CD4-positive, alpha-beta T cell (primary cell): ENCODE results near the gene TMEM132A. TPM values are rescaled to one million over a fixed set of nuclear protein-coding genes. Genes with fewer than 3 reads are reported as not detected.

ENCODE experiments used
- ATAC-seq: fragments of 200-7000 bp; cut with Tn5 transposase; one replicate; pipeline ENCODE4 v1.10.0; 2022; ENCODE audit warnings: mild to moderate bottlenecking; ENCODE audit not compliant: poor library complexity
- CTCF ChIA-PET: fragments of 350-600 bp; sonication (Branson Sonifier 250); formaldehyde crosslinking; loops from one replicate; lab custom pipeline; 2021; ENCODE audit warnings: antibody characterized with exemption, inconsistent platforms; lab: Charles Lee
- POLR2A ChIA-PET: fragments of 350-600 bp; sonication (Branson Sonifier 250); formaldehyde crosslinking; loops from one replicate; lab custom pipeline; 2021; ENCODE audit warnings: antibody characterized with exemption, inconsistent platforms; lab: Charles Lee
- DNase-seq, 14 experiments: peaks; one replicate each; pipeline ENCODE4 v3.0.0-alpha.2; 2013 to 2020; ENCODE audit warnings: mixed read lengths in 2 of 14
- H3K27ac ChIP-seq, 2 donors: one replicate each; pipeline versions ENCODE4 v1.5.1 to v1.7.0; 2013; ENCODE audit warnings: low read length in 2 of 2, low read depth in 1 of 2, mild to moderate bottlenecking in 1 of 2
- H3K27me3 ChIP-seq, 2 experiments: 1 replicate in 1 of 2; 2 replicates in 1 of 2; pipeline versions ENCODE4 v1.6.1 to v1.7.0; 2013; ENCODE audit warnings: low read length in 2 of 2, control low read depth in 1 of 2, mild to moderate bottlenecking in 1 of 2, moderate library complexity in 1 of 2; ENCODE audit not compliant: insufficient read depth in 2 of 2, control insufficient read depth in 1 of 2
- H3K36me3 ChIP-seq: one replicate; pipeline ENCODE4 v1.6.1; 2013; ENCODE audit warnings: low read length, control low read depth; ENCODE audit not compliant: insufficient read depth
- H3K4me1 ChIP-seq: one replicate; pipeline ENCODE4 v1.6.1; 2013; ENCODE audit warnings: low read length, control low read depth; ENCODE audit not compliant: insufficient read depth
- H3K4me3 ChIP-seq: one replicate; pipeline ENCODE4 v1.5.1; 2013; ENCODE audit warnings: mild to moderate bottlenecking, low read length, moderate library complexity
- H3K9me3 ChIP-seq, 2 experiments: 1 replicate in 1 of 2; 2 replicates in 1 of 2; pipeline versions ENCODE4 v1.6.1 to v1.7.0; 2013; ENCODE audit warnings: low read length in 2 of 2, mild to moderate bottlenecking in 2 of 2, control low read depth in 1 of 2, moderate library complexity in 1 of 2; ENCODE audit not compliant: control insufficient read depth in 1 of 2, insufficient read depth in 1 of 2
- H3K27ac Mint-ChIP-seq: one replicate; pipeline ENCODE4 v1.8.0; 2020; ENCODE audit warnings: mixed read lengths
- H3K27me3 Mint-ChIP-seq: one replicate; pipeline ENCODE4 v1.8.0; 2021; ENCODE audit warnings: mixed read lengths
- H3K36me3 Mint-ChIP-seq: one replicate; pipeline ENCODE4 v1.8.0; 2021; ENCODE audit warnings: low read depth, mixed read lengths
- H3K4me1 Mint-ChIP-seq: one replicate; pipeline ENCODE4 v1.8.0; 2021; ENCODE audit warnings: low read depth, mixed read lengths
- H3K4me3 Mint-ChIP-seq: one replicate; pipeline ENCODE4 v1.8.0; 2020; ENCODE audit warnings: mild to moderate bottlenecking, mixed read lengths
- H3K9me3 Mint-ChIP-seq: one replicate; pipeline ENCODE4 v1.8.0; 2020; ENCODE audit warnings: mixed read lengths
- CTCF ChIP-seq: fragments of 200-600 bp; IDR thresholded peaks from one replicate; pipeline ENCODE4 v1.8.0; 2022; ENCODE audit warnings: antibody characterized with exemption, mild to moderate bottlenecking
- intact Hi-C, 2 experiments: fragments of 100-400 bp; cut with DNase I in 1 of 2; cut with micrococcal nuclease in 1 of 2; formaldehyde crosslinking; loops; one replicate each; pipeline versions ENCODE4 v1.15.1 to v1.9.0; 2023 to 2025; cut with DNase I, micrococcal nuclease
- total RNA-seq, 174 experiments: library from RNA in 2 of 174; stranded (reverse) in 2 of 174; gene quantifications; one replicate each; pipeline ENCODE4 v1.2.3 and lab custom pipeline; 2021 to 2026

The TMEM132A gene
- total RNA-seq, 2 experiments from 2014 or later, result not detected

DNA sequence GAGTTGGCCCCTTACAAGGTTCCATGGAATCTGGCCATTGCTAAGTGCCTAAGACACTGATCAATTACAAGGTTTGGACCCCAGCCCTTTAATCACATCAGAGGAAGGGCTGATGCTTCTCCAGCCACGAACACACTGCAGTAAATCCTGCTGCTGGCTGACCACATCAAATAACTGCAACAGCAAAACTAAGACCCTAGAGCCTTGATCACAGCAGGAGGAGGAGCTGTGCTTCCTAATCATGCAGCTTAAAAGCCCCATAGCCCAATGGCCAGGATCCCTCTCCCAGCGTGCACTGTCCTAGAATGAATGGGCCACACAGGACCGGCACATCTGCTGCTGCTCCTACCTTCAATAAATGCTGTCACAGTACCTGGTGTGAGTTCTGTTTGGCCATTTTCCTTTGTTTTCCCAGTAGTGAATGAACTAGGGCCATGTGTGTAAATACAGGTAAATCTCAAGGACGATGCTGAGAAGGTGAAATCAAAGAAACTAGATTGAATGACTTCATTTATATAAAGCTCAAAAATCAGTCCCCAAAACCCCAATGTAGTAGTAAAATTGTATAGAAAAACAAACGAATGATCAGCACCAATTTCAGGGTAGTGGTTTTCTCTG, 44.2 kb upstream of the TMEM132A start:
- H3K27ac Mint-ChIP-seq, result no peak overlapping the region
- H3K27me3 Mint-ChIP-seq, result no peaks in the 10 kb centered on the region
- Histone ChIP-seq H3K36me3 (peaks cover 30% of the 10 kb centered on the region), H3K4me1 (no peaks in the 10 kb centered on the region), H3K4me3 (no peak overlapping the region), H3K9me3 (no peaks in the 10 kb centered on the region), H3K27ac (no peak overlapping the region), H3K27me3 (no peaks in the 10 kb centered on the region)
- H3K9me3 Mint-ChIP-seq, result no peaks in the 10 kb centered on the region
- H3K36me3 Mint-ChIP-seq, result peaks cover 76% of the 10 kb centered on the region
- H3K4me1 Mint-ChIP-seq, result no peaks in the 10 kb centered on the region
- no peak overlapping the region for H3K4me3 Mint-ChIP-seq
- ChIA-PET POLR2A (no interaction called here), CTCF (no interaction called here)
- TF ChIP-seq CTCF, result no peak
- intact Hi-C loops, result no loop called here
- no peak for DNase-seq
- no peak for ATAC-seq

DNA sequence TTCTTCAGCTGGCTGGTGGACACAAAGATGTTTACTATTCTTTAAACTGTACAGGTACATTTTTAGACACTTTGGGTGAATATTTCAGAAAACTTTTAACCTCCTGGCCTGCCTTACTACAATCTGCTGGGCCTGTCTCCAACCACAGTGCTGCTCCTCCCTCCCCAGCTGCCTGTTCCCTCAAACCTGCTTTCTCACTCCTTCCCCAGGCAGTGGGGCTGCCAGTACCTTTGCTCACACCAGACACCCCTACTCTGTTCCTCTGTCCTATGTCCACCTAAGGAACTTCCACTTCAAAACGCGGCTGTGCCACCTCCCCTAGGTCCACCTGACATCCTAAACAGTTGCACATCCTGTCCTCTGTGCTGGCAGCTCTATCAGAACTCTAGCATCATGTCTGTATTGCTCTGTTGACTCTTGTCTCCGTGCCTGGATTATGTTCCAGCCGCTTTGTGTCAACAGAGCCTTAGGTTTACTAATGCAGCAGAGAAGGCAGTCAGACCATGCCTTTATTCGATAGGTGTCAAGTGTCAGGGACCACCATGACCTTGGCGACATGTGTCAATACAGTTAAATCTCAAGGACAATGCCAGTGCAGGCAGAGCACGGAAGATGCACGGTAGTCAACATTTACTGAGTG, 43.5 kb upstream of the TMEM132A start:
- Histone ChIP-seq H3K36me3 (peaks cover 30% of the 10 kb centered on the region), H3K27ac (no peak overlapping the region), H3K27me3 (no peaks in the 10 kb centered on the region), H3K9me3 (no peaks in the 10 kb centered on the region), H3K4me3 (no peak overlapping the region), H3K4me1 (no peaks in the 10 kb centered on the region)
- intact Hi-C loops, result no loop called here
- Mint-ChIP-seq H3K4me3 (no peak overlapping the region), H3K27ac (no peak overlapping the region), H3K36me3 (peaks cover 79% of the 10 kb centered on the region), H3K4me1 (no peaks in the 10 kb centered on the region), H3K9me3 (no peaks in the 10 kb centered on the region), H3K27me3 (no peaks in the 10 kb centered on the region)
- POLR2A ChIA-PET, result no interaction called here
- no peak for DNase-seq
- CTCF ChIA-PET, result no interaction called here
- ATAC-seq, result no peak
- no peak for TF ChIP-seq CTCF

DNA sequence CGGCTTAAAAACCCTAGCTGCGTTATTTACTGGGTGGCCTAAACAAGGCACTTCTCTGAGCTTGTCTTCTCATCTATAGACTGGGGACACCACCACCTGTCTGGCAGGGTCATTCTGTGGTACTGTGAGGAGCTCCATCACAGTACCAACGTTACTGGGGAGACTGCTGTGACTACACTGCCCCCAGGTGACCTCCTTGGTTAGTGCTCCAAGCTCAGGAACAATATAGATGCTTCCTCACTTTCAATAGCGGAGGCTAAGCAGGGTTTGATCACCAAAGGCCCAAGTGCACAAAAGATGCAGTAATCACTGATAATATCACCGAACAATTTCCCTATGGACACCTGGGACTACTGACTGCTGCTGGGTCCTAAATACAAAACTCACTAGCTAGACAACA, 36.7 kb upstream of the TMEM132A start:
- peaks cover 6% of the 10 kb centered on the region for H3K4me1 Mint-ChIP-seq
- Histone ChIP-seq H3K9me3 (no peaks in the 10 kb centered on the region), H3K27me3 (no peaks in the 10 kb centered on the region), H3K4me1 (no peaks in the 10 kb centered on the region), H3K36me3 (peaks cover 23% of the 10 kb centered on the region), H3K27ac (no peak overlapping the region), H3K4me3 (no peak overlapping the region)
- DNase-seq (peak in 7 of 14 experiments; percentile 11 to 64 (median 33)), ATAC-seq (peak; percentile 67)
- ChIA-PET POLR2A (interaction anchor here (1.1 to 1.4 kb wide), 4 partner anchors 16 to 84 kb away, joined by 3 to 6 read pairs (median 4); partner anchors contain the start of gene CD6), CTCF (interaction anchor here (1.1 to 1.7 kb wide), 6 partner anchors 11 to 112 kb away, joined by 3 to 25 read pairs (median 4); no protein-coding TSS in a partner anchor)
- H3K36me3 Mint-ChIP-seq, result peaks cover 66% of the 10 kb centered on the region
- H3K27me3 Mint-ChIP-seq, result no peaks in the 10 kb centered on the region
- no peak overlapping the region for H3K4me3 Mint-ChIP-seq
- H3K27ac Mint-ChIP-seq, result peak overlapping the region; percentile 19
- no peaks in the 10 kb centered on the region for H3K9me3 Mint-ChIP-seq
- no peak for TF ChIP-seq CTCF
- intact Hi-C loops, result loop anchor here in 1 of 2 experiments (1.0 to 2.0 kb wide), 2 partner anchors 56 to 113 kb away; no protein-coding TSS in a partner anchor
